GM23338 (cell line): ENCODE data around the gene SPRY2. TPM values are rescaled to one million over a fixed set of nuclear protein-coding genes. Genes with fewer than 3 reads are reported as not detected.

Source experiments
- ATAC-seq: fragments of 200-7000 bp; cut with Tn5 transposase; 3 replicates; pipeline ENCODE4 v1.9.1; 2020
- DNase-seq: peaks from one replicate; pipeline ENCODE4 v3.0.0-alpha.2; 2015; ENCODE audit warnings: low spot score
- H2AFZ ChIP-seq: fragments of 200-600 bp; sonication (generic); 2 replicates; pipeline ENCODE4 v1.8.0; 2016; ENCODE audit warnings: antibody characterized with exemption, mild to moderate bottlenecking, moderate library complexity
- H3F3A ChIP-seq: fragments of 200-600 bp; sonication (generic); replicated peaks from 2 replicates; pipeline ENCODE4 v1.8.0; 2017; ENCODE audit warnings: antibody characterized with exemption, mixed run types, low read depth
- H3K27ac ChIP-seq: fragments of 200-600 bp; sonication (generic); 2 replicates; pipeline ENCODE4 v1.6.1; 2016; ENCODE audit warnings: low read depth
- H3K27me3 ChIP-seq: fragments of 200-600 bp; sonication (generic); 2 replicates; pipeline ENCODE4 v1.8.0; 2016; ENCODE audit warnings: mild to moderate bottlenecking, mixed run types, moderate library complexity; ENCODE audit not compliant: insufficient read depth
- H3K36me3 ChIP-seq: fragments of 200-600 bp; sonication (generic); 2 replicates; pipeline ENCODE4 v1.8.0; 2016; ENCODE audit warnings: mild to moderate bottlenecking; ENCODE audit not compliant: insufficient read depth
- H3K4me1 ChIP-seq: fragments of 200-600 bp; sonication (generic); 2 replicates; pipeline ENCODE4 v1.8.0; 2016; ENCODE audit warnings: mild to moderate bottlenecking, moderate library complexity; ENCODE audit not compliant: insufficient read depth
- H3K4me2 ChIP-seq: fragments of 200-600 bp; sonication (generic); 2 replicates; pipeline ENCODE4 v1.7.1; 2017; ENCODE audit warnings: mixed run types
- H3K4me3 ChIP-seq: fragments of 200-600 bp; sonication (generic); 2 replicates; pipeline ENCODE4 v1.6.1; 2016; ENCODE audit warnings: mixed run types
- H3K79me2 ChIP-seq: fragments of 200-600 bp; sonication (generic); replicated peaks from 2 replicates; pipeline ENCODE4 v1.8.0; 2017; ENCODE audit warnings: mild to moderate bottlenecking; ENCODE audit not compliant: insufficient read depth
- H3K9me2 ChIP-seq: fragments of 200-600 bp; sonication (generic); 2 replicates; pipeline ENCODE4 v1.8.0; 2017; ENCODE audit not compliant: insufficient read depth
- H4K20me1 ChIP-seq: fragments of 200-600 bp; sonication (generic); replicated peaks from 2 replicates; pipeline ENCODE4 v1.8.0; 2017; ENCODE audit warnings: mild to moderate bottlenecking; ENCODE audit not compliant: insufficient read depth
- H3K27ac Mint-ChIP-seq: 2 replicates; pipeline ENCODE4 v1.8.0; 2020; ENCODE audit warnings: inconsistent platforms, mild to moderate bottlenecking, moderate library complexity, mixed read lengths
- H3K27me3 Mint-ChIP-seq: 3 replicates; pipeline ENCODE4 v1.8.0; 2022; ENCODE audit warnings: low read depth, mild to moderate bottlenecking, moderate library complexity, mixed read lengths, inconsistent platforms; ENCODE audit not compliant: insufficient read depth, poor library complexity
- H3K36me3 Mint-ChIP-seq: 3 replicates; pipeline ENCODE4 v1.8.0; 2021; ENCODE audit warnings: low read depth, mild to moderate bottlenecking, inconsistent platforms, moderate library complexity, mixed read lengths
- H3K4me1 Mint-ChIP-seq: 3 replicates; pipeline ENCODE4 v1.8.0; 2020; ENCODE audit warnings: mild to moderate bottlenecking, inconsistent platforms, mixed read lengths
- H3K4me3 Mint-ChIP-seq: 3 replicates; pipeline ENCODE4 v1.8.0; 2021; ENCODE audit warnings: moderate library complexity, mild to moderate bottlenecking, inconsistent platforms, mixed read lengths
- H3K9me3 Mint-ChIP-seq: 3 replicates; pipeline ENCODE4 v1.8.0; 2020; ENCODE audit warnings: moderate library complexity, mild to moderate bottlenecking, inconsistent platforms, mixed read lengths
- CREB1 ChIP-seq: fragments of 250-450 bp; sonication (Bioruptor Pico); IDR thresholded peaks from 2 replicates; pipeline ENCODE4 v1.5.0; 2020; ENCODE audit warnings: low read depth, mild to moderate bottlenecking, moderate library complexity
- EZH2 ChIP-seq: fragments of 200-600 bp; sonication (generic); IDR thresholded peaks from one replicate; pipeline ENCODE4 v1.8.0; 2017; ENCODE audit warnings: antibody characterized with exemption, mild to moderate bottlenecking, low read depth; ENCODE audit not compliant: unreplicated experiment
- EZH2phosphoT487 ChIP-seq: fragments of 200-600 bp; sonication (generic); IDR thresholded peaks from one replicate; pipeline ENCODE4 v1.8.1; 2018; ENCODE audit warnings: antibody characterized with exemption; ENCODE audit not compliant: unreplicated experiment
- JUNB ChIP-seq: IDR thresholded peaks from one replicate; pipeline ENCODE4 v1.6.1; 2016; ENCODE audit warnings: antibody characterized with exemption; ENCODE audit not compliant: unreplicated experiment
- POLR2AphosphoS5 ChIP-seq: IDR thresholded peaks from 2 replicates; pipeline ENCODE4 v1.6.1; 2016; ENCODE audit warnings: antibody characterized with exemption, low read depth
- STAT1 ChIP-seq: IDR thresholded peaks from one replicate; pipeline ENCODE4 v1.6.1; 2016; ENCODE audit warnings: antibody characterized with exemption; ENCODE audit not compliant: unreplicated experiment
- ZNF114 ChIP-seq: fragments of 250-450 bp; sonication (Bioruptor Pico); IDR thresholded peaks from 2 replicates; pipeline ENCODE4 v1.5.0; 2020; ENCODE audit warnings: mild to moderate bottlenecking, moderate library complexity
- ZNF331 ChIP-seq: fragments of 250-450 bp; sonication (Bioruptor Pico); IDR thresholded peaks from 2 replicates; pipeline ENCODE4 v1.5.0; 2020; ENCODE audit warnings: low read depth, mild to moderate bottlenecking, moderate library complexity
- polyA plus RNA-seq: library from polyadenylated mRNA; unstranded; fragments of >200 nt; fragmentation: Nextera tagmentation; extraction: Ambion mirVana; gene quantifications from 2 replicates; pipeline ENCODE4 v1.2.1, GENCODE V29; 2016
- total RNA-seq: library from RNA; depleted of rRNA; stranded (reverse); fragments of >200 nt; shearing (Covaris generic); gene quantifications from 2 replicates; pipeline ENCODE4 v1.2.3, GENCODE V29; 2014
- TF ChIP-seq, protein P1 (sequence below): IDR thresholded peaks from 2 replicates; pipeline ENCODE4 v1.6.1; 2016; ENCODE audit warnings: antibody characterized with exemption
- TF ChIP-seq, protein P2 (sequence below), 2 experiments: fragments of 200-600 bp in 1 of 2; sonication (generic) in 1 of 2; conservative IDR thresholded peaks; 2 replicates each; pipeline versions ENCODE4 v1.5.1 to v1.6.1; 2016 to 2017; ENCODE audit warnings: antibody characterized with exemption in 2 of 2, low read depth in 2 of 2, mild to moderate bottlenecking in 2 of 2, moderate library complexity in 1 of 2
- TF ChIP-seq, protein P3 (sequence below): fragments of 250-450 bp; sonication (Bioruptor Pico); IDR thresholded peaks from 2 replicates; pipeline ENCODE4 v1.5.0; 2020; ENCODE audit warnings: mild to moderate bottlenecking, moderate library complexity
- TF ChIP-seq, protein P4 (sequence below): IDR thresholded peaks from one replicate; pipeline ENCODE4 v1.6.1; 2018; ENCODE audit warnings: antibody characterized with exemption; ENCODE audit not compliant: unreplicated experiment

SPRY2 gene
- total and polyA plus RNA-seq, 2 experiments from 2014 or later = 21.5 to 39.1 TPM

DNA sequence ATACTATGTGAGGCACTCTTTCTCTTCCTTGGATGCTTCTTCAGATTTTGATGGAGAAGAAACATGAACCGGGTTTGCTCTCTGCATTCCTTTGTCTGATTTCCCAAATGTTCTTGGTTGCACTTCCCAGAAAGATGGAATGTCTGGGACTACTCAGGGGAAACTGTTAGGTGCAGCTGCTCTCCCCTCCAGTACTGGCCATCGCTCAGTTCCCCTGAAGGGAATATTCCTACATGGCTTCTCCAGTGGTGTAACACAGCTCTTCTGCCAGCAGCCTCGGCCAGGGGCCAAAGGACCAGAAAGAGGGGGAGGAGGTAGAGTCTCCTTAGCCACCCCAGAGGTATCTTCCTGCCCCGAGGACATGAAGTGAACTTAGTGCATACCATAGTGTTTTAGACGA is 33.5 kb upstream of the SPRY2 start (continued):
- TF ChIP-seq, protein P1, sequence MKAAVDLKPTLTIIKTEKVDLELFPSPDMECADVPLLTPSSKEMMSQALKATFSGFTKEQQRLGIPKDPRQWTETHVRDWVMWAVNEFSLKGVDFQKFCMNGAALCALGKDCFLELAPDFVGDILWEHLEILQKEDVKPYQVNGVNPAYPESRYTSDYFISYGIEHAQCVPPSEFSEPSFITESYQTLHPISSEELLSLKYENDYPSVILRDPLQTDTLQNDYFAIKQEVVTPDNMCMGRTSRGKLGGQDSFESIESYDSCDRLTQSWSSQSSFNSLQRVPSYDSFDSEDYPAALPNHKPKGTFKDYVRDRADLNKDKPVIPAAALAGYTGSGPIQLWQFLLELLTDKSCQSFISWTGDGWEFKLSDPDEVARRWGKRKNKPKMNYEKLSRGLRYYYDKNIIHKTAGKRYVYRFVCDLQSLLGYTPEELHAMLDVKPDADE = no peak
- TF ChIP-seq ZNF331 (CRISPR knock-in tag) = no peak

DNA sequence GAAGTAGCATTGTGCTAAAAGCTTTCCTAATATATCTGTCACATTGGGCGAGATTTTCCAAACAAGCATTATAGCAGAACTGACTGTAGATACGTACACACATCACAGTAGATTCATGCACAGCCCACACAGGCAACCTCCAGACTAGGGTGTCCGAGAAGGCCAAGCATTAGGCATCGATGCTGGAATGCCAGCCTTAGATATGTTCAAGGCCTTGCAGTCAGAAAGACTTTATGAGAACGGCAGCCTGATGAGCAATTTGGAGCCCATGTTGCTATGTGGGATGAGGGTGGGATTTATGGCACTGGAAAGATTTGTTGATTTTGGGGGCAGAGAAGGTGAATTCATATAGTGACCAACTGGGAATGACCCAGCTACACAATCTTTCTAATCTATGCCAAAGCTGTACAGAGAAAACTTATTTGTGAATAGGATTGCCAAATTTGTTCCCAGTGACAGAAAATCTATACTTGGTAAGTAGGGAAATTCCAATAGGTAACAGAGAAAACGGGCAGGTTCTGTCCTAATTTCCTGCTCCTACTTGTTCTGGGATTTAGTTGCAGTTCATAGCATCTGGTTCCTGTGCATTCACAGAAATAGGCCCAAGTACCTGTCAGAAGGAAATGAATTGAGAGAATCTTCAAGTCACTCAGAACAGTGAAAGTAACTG is 31.0 kb upstream of the SPRY2 start:
- no peaks in the 10 kb centered on the region for H3K36me3 Mint-ChIP-seq
- Histone ChIP-seq H3K27me3 (no peaks in the 10 kb centered on the region), H4K20me1 (no peaks in the 10 kb centered on the region), H3K4me1 (no peaks in the 10 kb centered on the region), H3K4me3 (no peak overlapping the region), H2AFZ (no peak overlapping the region), H3F3A (no peaks in the 10 kb centered on the region), H3K36me3 (no peaks in the 10 kb centered on the region), H3K27ac (no peak overlapping the region), H3K4me2 (no peak overlapping the region), H3K79me2 (no peaks in the 10 kb centered on the region), H3K9me2 (no peaks in the 10 kb centered on the region)
- H3K27ac Mint-ChIP-seq = no peak overlapping the region
- H3K9me3 Mint-ChIP-seq = no peaks in the 10 kb centered on the region
- ATAC-seq = no peak
- H3K27me3 Mint-ChIP-seq = peaks cover 2% of the 10 kb centered on the region
- no peak for DNase-seq
- H3K4me3 Mint-ChIP-seq = no peak overlapping the region
- no peaks in the 10 kb centered on the region for H3K4me1 Mint-ChIP-seq
- TF ChIP-seq, protein P2, sequence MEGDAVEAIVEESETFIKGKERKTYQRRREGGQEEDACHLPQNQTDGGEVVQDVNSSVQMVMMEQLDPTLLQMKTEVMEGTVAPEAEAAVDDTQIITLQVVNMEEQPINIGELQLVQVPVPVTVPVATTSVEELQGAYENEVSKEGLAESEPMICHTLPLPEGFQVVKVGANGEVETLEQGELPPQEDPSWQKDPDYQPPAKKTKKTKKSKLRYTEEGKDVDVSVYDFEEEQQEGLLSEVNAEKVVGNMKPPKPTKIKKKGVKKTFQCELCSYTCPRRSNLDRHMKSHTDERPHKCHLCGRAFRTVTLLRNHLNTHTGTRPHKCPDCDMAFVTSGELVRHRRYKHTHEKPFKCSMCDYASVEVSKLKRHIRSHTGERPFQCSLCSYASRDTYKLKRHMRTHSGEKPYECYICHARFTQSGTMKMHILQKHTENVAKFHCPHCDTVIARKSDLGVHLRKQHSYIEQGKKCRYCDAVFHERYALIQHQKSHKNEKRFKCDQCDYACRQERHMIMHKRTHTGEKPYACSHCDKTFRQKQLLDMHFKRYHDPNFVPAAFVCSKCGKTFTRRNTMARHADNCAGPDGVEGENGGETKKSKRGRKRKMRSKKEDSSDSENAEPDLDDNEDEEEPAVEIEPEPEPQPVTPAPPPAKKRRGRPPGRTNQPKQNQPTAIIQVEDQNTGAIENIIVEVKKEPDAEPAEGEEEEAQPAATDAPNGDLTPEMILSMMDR (conservative IDR thresholded peaks at IDR 0.05; ENCODE audit: low read depth in 2 of 2) = no peak
- TF ChIP-seq CREB1 (no peak), EZH2 (no peak), ZNF114 (CRISPR knock-in tag) (no peak), JUNB (no peak), ZNF331 (CRISPR knock-in tag) (no peak), EZH2phosphoT487 (no peak), POLR2AphosphoS5 (no peak), STAT1 (no peak)
- TF ChIP-seq, protein P3, sequence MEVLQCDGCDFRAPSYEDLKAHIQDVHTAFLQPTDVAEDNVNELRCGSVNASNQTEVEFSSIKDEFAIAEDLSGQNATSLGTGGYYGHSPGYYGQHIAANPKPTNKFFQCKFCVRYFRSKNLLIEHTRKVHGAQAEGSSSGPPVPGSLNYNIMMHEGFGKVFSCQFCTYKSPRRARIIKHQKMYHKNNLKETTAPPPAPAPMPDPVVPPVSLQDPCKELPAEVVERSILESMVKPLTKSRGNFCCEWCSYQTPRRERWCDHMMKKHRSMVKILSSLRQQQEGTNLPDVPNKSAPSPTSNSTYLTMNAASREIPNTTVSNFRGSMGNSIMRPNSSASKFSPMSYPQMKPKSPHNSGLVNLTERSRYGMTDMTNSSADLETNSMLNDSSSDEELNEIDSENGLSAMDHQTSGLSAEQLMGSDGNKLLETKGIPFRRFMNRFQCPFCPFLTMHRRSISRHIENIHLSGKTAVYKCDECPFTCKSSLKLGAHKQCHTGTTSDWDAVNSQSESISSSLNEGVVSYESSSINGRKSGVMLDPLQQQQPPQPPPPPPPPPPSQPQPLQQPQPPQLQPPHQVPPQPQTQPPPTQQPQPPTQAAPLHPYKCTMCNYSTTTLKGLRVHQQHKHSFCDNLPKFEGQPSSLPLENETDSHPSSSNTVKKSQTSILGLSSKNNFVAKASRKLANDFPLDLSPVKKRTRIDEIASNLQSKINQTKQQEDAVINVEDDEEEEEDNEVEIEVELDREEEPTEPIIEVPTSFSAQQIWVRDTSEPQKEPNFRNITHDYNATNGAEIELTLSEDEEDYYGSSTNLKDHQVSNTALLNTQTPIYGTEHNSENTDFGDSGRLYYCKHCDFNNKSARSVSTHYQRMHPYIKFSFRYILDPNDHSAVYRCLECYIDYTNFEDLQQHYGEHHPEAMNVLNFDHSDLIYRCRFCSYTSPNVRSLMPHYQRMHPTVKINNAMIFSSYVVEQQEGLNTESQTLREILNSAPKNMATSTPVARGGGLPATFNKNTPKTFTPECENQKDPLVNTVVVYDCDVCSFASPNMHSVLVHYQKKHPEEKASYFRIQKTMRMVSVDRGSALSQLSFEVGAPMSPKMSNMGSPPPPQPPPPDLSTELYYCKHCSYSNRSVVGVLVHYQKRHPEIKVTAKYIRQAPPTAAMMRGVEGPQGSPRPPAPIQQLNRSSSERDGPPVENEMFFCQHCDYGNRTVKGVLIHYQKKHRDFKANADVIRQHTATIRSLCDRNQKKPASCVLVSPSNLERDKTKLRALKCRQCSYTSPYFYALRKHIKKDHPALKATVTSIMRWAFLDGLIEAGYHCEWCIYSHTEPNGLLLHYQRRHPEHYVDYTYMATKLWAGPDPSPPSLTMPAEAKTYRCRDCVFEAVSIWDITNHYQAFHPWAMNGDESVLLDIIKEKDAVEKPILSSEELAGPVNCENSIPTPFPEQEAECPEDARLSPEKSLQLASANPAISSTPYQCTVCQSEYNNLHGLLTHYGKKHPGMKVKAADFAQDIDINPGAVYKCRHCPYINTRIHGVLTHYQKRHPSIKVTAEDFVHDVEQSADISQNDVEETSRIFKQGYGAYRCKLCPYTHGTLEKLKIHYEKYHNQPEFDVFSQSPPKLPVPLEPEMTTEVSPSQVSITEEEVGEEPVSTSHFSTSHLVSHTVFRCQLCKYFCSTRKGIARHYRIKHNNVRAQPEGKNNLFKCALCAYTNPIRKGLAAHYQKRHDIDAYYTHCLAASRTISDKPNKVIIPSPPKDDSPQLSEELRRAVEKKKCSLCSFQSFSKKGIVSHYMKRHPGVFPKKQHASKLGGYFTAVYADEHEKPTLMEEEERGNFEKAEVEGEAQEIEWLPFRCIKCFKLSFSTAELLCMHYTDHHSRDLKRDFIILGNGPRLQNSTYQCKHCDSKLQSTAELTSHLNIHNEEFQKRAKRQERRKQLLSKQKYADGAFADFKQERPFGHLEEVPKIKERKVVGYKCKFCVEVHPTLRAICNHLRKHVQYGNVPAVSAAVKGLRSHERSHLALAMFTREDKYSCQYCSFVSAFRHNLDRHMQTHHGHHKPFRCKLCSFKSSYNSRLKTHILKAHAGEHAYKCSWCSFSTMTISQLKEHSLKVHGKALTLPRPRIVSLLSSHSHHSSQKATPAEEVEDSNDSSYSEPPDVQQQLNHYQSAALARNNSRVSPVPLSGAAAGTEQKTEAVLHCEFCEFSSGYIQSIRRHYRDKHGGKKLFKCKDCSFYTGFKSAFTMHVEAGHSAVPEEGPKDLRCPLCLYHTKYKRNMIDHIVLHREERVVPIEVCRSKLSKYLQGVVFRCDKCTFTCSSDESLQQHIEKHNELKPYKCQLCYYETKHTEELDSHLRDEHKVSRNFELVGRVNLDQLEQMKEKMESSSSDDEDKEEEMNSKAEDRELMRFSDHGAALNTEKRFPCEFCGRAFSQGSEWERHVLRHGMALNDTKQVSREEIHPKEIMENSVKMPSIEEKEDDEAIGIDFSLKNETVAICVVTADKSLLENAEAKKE = no peak
- TF ChIP-seq, protein P4, sequence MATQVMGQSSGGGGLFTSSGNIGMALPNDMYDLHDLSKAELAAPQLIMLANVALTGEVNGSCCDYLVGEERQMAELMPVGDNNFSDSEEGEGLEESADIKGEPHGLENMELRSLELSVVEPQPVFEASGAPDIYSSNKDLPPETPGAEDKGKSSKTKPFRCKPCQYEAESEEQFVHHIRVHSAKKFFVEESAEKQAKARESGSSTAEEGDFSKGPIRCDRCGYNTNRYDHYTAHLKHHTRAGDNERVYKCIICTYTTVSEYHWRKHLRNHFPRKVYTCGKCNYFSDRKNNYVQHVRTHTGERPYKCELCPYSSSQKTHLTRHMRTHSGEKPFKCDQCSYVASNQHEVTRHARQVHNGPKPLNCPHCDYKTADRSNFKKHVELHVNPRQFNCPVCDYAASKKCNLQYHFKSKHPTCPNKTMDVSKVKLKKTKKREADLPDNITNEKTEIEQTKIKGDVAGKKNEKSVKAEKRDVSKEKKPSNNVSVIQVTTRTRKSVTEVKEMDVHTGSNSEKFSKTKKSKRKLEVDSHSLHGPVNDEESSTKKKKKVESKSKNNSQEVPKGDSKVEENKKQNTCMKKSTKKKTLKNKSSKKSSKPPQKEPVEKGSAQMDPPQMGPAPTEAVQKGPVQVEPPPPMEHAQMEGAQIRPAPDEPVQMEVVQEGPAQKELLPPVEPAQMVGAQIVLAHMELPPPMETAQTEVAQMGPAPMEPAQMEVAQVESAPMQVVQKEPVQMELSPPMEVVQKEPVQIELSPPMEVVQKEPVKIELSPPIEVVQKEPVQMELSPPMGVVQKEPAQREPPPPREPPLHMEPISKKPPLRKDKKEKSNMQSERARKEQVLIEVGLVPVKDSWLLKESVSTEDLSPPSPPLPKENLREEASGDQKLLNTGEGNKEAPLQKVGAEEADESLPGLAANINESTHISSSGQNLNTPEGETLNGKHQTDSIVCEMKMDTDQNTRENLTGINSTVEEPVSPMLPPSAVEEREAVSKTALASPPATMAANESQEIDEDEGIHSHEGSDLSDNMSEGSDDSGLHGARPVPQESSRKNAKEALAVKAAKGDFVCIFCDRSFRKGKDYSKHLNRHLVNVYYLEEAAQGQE = no peak
